ENCODE results near the gene SRRM3.
"Not testable (repeated sequence)": the region's sequence is repeated elsewhere in the genome, so short reads cannot be mapped to it uniquely, and the experiment has no call there.

- not testable (repeated sequence) for TF ChIP-seq CTCF (IDR thresholded peaks at IDR 0.05 in 8 of 11, conservative IDR thresholded peaks at IDR 0.05 in 3 of 11); POLR2AphosphoS5 (IDR thresholded peaks at IDR 0.05); POLR2A (IDR thresholded peaks at IDR 0.05)
Observed at GRCh38 chr7:76314740-76315139, 113.0 kb downstream of the SRRM3 start.
